GM19035 (cell line): ENCODE results near the gene RPS19.
"Not testable (repeated sequence)": the region's sequence is repeated elsewhere in the genome, so short reads cannot be mapped to it uniquely, and the experiment has no call there.

Experiments
- ATAC-seq: cut with Tn5 transposase; IDR thresholded peaks from one replicate; pipeline ENCODE4 v1.9.1; 2021; ENCODE audit not compliant: unreplicated experiment

The RPS19 gene

DNA sequence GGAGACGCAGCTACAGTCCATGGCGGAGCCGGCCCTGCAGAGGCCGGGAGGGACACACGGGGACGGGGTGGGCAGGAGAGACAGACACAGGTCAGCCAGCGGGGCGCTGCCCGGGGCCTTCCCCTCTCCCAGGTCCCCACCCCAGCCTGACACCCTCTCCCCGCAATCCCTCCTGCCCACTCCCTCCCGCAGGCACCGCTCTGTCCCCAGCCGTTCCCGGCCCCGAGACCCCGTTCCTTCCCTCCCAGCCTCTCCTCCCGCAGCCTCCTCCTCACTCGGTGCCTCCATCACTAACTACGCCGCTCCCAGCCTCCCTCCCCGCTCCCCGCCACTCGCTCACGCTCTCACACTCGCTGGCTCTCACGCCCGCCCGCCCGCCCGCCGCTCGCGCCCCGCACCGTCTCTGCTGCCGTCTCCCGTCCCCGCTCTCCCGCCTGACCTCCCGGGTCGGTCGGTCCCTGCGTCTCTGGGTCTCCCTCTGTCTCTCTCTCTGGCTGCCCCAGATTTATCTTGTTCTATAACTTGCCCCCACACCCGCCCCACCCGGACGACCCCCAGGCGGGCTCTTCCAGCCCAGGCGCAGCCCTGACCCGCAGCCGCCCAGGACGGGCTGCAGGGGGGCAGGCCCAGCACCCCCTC, 53.0 kb downstream of the RPS19 start:
- no peak for ATAC-seq

DNA sequence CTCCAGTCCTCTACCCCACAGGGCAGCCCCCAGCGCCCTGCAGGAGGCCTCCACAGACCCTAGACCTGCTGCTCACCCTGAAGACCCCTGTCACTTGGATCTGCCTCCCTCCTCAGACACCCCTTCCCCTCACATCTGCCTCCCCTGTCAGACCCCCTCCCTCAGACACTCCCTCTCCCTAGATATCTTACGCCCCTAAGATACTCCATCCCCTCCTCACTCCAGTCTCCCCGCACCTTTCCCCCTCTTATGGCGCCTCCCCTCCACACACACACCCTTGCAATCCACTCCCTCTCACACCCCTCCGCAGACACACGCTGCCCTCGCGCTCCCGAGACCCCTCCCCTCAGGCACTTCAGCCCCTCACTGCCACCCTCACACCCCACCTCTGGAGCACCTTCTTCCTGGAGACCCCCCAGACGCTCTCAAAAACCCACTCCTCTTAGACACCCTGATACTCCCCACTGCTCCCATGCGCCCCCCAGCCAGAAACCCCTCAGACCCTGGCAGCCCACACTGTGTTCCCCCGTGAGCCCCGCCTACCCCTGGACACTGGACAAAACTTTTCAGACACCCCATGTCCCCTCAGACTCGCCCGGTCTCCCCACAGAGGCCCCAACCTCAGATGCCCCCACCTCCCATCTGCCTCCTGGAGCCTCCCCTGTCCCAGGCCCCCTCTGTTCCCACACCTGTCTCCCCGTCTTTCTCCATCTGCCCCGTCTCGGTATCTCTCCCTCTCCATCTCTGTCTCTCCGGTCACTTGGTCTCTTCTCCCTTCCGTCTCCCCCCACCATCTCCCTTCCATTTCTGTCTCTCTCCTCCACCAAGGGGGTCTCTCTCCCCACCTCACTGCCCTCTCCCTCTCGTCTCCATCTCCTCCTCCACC, 53.7 kb downstream of the RPS19 start:
- no peak for ATAC-seq

DNA sequence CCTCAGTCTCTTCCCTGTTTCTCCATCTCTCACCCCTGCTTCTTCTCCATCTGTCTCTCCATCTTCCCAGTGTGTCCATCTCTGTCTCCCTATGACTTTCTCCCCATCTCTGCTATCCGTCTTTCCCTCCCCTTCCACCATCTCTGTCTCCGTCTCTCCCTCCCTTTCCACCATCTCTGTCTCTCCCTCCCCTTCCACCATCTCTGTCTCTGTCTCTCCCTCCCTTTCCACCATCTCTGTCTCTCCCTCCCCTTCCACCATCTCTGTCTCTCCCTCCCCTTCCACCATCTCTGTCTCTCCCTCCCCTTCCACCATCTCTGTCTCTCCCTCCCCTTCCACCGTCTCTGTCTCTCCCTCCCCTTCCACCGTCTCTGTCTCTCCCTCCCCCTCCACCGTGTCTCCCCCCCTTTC, 54.4 kb downstream of the RPS19 start:
- not testable (repeated sequence) for ATAC-seq

DNA sequence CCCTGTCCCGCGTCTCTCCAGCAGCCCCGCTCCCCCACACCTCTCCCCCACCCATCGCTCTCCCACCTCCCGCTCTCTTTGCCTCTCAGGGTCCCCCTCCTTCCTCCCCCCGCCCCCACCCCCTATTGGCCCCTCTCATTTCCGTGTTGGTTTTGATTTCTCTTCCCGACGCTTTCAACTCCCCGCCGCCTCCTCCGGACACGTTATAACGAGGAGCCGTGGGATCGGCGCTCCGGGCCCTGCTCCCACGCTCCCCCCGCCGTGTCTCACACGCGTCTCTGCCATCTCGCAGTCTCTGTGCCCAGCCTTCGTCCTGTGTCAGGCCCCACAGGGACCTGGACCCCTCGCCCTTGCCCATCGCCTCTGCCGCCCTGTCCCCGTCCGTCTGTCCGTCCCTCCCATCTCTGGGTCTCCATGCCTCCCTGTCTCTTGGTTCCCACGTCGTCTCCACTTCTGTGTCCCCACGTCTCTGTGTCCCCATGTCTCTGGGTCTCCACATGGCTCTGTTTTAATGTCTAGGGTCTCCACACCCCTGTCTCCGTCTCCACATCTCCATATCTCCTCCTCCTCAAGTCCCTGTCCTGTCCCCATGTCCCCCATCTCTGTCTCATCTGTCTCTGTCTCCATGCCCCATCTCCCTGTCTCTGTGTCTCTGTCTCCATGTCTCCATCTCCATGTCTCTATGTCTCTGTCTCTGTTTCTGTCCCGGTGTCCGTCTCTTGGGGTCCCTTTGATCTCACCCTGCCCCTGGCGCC, 55.1 kb downstream of the RPS19 start:
- no peak for ATAC-seq

DNA sequence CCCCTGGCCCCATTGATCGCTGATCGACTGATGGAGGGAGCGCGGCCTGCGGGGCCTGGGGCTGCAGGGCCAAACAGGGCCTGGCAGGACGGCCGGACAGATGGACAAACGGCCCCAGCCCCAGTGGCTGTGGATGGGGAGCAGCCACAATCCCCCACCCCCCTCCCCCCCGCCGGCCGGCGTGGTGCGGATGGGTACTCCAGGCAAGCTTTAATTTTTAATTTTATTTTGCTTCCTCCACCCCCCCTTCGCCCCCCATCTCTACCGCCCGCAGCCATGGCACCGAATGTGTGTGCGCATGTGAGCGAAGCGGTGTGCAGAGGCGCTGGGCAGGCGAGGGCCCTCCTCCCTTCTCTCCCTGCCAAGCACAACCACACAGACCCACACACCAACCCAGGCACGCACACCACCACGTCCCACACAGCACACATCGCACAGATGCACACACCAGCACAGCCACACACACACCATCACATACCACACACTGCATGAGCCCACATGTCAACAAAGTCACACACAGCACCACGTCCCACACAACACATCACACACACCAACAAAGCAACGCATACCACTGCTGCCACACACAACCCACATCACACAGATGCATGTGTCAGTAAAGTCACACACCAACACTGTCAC, 55.8 kb downstream of the RPS19 start:
- no peak for ATAC-seq

DNA sequence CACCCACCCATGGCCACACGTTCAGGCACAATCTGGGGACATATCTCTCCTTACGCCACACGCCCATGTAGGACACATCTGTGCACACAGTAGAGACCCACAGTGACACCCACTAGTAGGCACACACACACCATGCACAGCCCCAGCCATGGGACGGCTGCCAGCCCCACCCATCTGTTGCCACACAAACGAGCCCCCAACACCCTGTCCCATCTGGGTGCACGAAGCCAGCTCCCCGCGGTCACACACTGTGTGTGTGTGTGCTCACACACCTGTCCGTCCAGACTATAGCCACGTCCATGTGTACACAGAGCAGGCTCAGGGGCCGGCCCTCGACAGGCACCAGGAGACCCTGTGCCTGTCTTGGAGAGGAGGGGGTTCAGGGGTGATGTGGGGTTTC, 57.6 kb downstream of the RPS19 start:
- ATAC-seq = no peak

DNA sequence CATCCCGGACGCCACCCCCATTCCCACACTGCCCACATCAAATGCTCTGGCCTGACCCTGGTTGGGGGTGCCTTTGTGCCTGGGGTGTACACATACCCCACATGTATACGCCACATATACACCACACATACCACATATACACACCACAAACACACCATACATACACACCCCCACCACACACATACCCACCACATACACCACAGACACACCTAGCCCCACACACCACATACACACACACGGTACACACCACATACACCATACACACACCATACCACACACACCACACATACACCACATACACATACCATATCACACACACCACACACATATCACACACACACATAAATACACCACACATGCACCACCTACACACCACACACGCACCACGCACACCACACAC, 58.0 kb downstream of the RPS19 start:
- ATAC-seq = no peak

DNA sequence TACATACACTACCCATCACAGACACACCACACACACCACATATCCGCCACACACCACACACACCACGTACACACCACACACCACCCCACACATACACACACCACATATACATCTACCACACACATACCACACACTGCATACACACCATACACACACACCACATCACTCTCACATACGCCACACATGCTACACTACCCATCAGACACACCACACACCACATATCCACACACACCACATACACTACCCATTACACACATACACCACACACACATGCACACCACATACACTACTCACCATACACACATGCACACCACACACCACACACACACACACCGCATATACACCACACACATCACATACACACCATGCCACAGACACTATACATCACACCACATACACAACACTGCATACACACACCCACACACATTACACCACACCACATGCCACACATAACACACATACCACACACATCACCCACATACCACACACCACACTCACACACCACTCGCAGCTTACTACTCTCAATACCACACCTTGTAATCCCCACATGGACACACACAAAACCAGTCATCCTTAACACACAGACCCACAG, 58.7 kb downstream of the RPS19 start:
- no peak for ATAC-seq

DNA sequence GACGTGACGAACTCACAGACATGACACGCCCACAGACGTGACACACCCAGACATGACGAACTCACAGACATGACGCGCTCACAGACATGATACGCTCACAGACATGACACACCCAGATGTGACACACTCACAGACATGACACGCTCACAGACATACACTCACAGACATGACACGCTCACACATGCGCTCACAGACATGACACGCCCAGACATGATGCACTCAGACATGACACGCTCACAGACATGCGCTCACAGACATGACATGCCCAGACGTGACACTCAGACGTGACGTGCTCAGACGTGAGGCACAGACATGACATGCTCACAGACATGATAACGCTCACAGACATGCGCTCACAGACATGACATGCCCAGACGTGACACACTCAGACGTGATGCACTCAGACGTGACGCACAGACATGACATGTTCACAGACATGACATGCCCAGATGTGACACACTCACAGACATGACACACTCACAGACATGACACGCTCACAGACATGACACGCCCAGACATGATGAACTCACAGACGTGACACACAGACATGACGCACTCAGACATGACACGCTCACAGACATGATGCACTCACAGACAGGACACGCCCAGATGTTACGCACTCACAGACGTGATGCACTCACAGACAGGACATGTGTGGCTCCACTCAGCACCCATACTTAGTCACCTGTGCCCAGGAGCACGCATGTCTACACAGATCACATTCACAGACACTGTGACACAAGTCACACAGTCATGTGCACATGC, 60.1 kb downstream of the RPS19 start:
- ATAC-seq = no peak

DNA sequence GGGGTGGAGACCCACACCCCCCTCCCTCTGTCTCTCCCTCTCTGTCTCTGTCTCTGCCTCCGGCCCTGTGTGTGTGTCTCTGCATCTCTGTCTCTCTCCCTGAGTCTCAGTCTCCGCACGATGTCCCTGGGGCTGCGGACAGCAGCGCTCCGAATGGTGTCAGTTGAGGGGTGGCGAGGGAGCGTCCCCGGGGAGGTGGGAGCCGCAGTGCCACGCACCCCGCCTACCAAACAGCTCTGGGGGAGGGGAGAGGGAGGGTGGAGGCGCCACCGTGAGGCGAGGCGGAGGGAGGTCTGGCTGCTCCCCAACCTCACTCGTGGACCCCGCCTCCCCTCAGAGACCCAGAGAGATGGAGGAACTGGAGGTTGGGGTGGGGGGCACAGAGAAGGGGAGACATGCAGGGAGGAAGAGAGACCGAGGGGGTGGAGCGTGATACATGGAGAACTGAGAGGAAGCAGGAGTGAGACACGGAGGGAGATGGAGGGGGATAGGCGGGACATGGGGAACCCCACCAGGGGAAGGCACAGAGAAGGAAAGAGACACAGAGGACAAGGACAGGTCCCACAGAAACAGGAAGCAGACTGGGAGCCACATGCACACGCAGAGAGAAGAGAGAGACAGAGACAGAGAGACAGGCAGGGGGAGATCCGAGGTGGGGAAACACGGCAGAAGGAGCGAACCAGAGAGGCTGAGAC, 61.0 kb downstream of the RPS19 start:
- ATAC-seq = no peak

DNA sequence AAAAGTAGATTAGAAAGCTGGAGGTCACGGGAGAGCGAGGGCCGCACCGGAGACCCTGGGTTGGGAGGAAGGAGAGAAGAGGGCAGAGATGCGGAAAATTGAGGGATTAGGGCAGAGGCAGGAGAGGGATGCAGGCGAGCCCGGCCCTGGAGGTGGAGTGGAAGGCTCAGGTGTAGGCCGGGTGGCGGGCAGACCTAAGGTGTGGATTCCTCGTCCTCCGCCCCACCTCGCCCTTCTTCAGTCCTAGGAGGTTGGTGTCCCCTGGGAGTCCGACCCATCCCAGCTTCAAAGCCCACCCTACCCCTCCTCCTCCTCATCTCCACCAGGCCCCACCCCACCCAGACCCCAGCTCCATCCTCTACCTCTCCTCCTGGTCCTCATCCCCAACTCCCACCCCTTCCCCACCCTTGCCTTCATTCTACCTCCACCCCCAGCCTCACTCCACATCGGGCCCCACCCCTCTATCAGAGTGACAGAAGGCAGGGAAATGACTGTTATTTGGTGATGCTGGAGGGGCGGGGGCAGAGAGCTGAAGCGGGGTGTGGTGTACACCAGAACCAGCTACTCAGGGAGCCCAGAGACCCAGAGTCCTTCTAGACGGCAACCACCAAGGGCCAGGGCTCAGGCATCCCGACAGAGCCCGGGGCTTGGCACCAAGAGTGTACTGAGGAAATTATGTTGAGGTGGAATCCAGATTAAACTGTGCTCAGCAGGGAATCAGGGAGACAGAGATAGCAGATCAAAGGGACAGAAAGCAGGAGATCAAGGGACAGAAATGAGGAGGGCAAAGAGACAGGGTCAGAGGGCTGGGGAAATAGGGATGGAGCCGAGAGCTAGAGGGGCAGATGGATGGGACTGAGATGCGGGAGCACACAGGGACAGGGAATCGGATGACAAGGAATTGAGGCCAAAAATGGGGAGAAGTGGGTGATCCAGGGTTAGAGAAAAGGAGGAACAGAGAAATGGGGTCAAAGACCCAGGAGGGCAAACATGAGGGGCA, 61.8 kb downstream of the RPS19 start:
- no peak for ATAC-seq
